B cell (primary cell): ENCODE results near the gene VEGFB. TPM values are rescaled to one million over a fixed set of nuclear protein-coding genes. Genes with fewer than 3 reads are reported as not detected.

Experiments
- ATAC-seq: fragments of 200-7000 bp; cut with Tn5 transposase; one replicate; pipeline ENCODE4 v1.10.0; 2021; ENCODE audit warnings: low read depth, mild to moderate bottlenecking, moderate number of reproducible peaks, moderate library complexity
- CTCF ChIA-PET: fragments of 350-600 bp; sonication (Branson Sonifier 250); formaldehyde crosslinking; loops from one replicate; lab custom pipeline; 2021; ENCODE audit warnings: antibody characterized with exemption, inconsistent platforms; lab: Charles Lee
- POLR2A ChIA-PET: fragments of 350-600 bp; sonication (Branson Sonifier 250); formaldehyde crosslinking; loops from one replicate; lab custom pipeline; 2021; ENCODE audit warnings: antibody characterized with exemption; lab: Charles Lee
- DNase-seq: peaks from one replicate; pipeline ENCODE4 v3.0.0; 2013
- H2AFZ ChIP-seq: 2 replicates; pipeline ENCODE4 v1.6.1; 2012; ENCODE audit warnings: mild to moderate bottlenecking, low read depth, low read length; ENCODE audit not compliant: insufficient read depth, poor library complexity, severe bottlenecking
- H3K27ac ChIP-seq, 2 donors: 1 replicate in 1 of 2; 2 replicates in 1 of 2; pipeline ENCODE4 v1.5.1; 2012 to 2013; ENCODE audit warnings: low read length in 2 of 2, mild to moderate bottlenecking in 2 of 2, moderate library complexity in 1 of 2
- H3K27me3 ChIP-seq, 4 experiments: fragments of 200-600 bp in 1 of 4; sonication (generic) in 1 of 4; replicated peaks in 1 of 4; 1 replicate in 2 of 4; 2 replicates in 2 of 4; pipeline versions ENCODE4 v1.6.1 to v1.7.0; 2013 to 2016; ENCODE audit warnings: low read length in 3 of 4, mild to moderate bottlenecking in 2 of 4, mixed read lengths in 1 of 4, moderate library complexity in 1 of 4; ENCODE audit not compliant: insufficient read depth in 4 of 4, control insufficient read depth in 3 of 4; ENCODE audit errors: control extremely low read depth in 1 of 4
- H3K36me3 ChIP-seq, 2 experiments: replicated peaks in 1 of 2; 1 replicate in 1 of 2; 2 replicates in 1 of 2; pipeline versions ENCODE4 v1.6.1 to v1.7.1; 2013; ENCODE audit warnings: low read length in 1 of 2; ENCODE audit not compliant: insufficient read depth in 2 of 2, control insufficient read depth in 1 of 2; ENCODE audit errors: control extremely low read depth in 1 of 2, extremely low read depth in 1 of 2
- H3K4me1 ChIP-seq, 2 donors: fragments of 200-600 bp in 1 of 2; sonication (generic) in 1 of 2; 1 replicate in 1 of 2; 2 replicates in 1 of 2; pipeline versions ENCODE4 v1.5.1 to v1.6.1; 2013 to 2017; ENCODE audit warnings: low read length in 2 of 2; ENCODE audit not compliant: control insufficient read depth in 2 of 2, insufficient read depth in 2 of 2
- H3K4me2 ChIP-seq: replicated peaks from 2 replicates; pipeline ENCODE3; 2012; ENCODE audit warnings: mild to moderate bottlenecking, low read depth, low read length; ENCODE audit not compliant: poor library complexity, severe bottlenecking
- H3K4me3 ChIP-seq, 5 experiments: fragments of 200-600 bp in 1 of 5; sonication (generic) in 1 of 5; 1 replicate in 3 of 5; 2 replicates in 2 of 5; pipeline versions ENCODE4 v1.5.1 to v1.7.0; 2011 to 2016; ENCODE audit warnings: low read length in 4 of 5, mild to moderate bottlenecking in 4 of 5, low read depth in 2 of 5, control low read depth in 1 of 5, moderate library complexity in 1 of 5; ENCODE audit not compliant: insufficient read depth in 1 of 5; ENCODE audit errors: control extremely low read depth in 1 of 5, extremely low read depth in 1 of 5
- H3K79me2 ChIP-seq: fragments of 200-600 bp; sonication (generic); one replicate; pipeline ENCODE4 v1.6.0; 2016; ENCODE audit warnings: low read length; ENCODE audit not compliant: control insufficient read depth, insufficient read depth
- H3K9ac ChIP-seq: fragments of 200-600 bp; sonication (generic); 2 replicates; pipeline ENCODE4 v1.6.1; 2017; ENCODE audit warnings: mild to moderate bottlenecking, low read length, moderate library complexity
- H3K9me3 ChIP-seq, 3 donors: one replicate each; pipeline versions ENCODE4 v1.6.1 to v1.7.1; 2013; ENCODE audit warnings: low read length in 2 of 3; ENCODE audit not compliant: control insufficient read depth in 2 of 3, insufficient read depth in 1 of 3; ENCODE audit errors: control extremely low read depth in 1 of 3
- H4K20me1 ChIP-seq: 2 replicates; pipeline ENCODE4 v1.6.0; 2012; ENCODE audit warnings: mild to moderate bottlenecking, low read length; ENCODE audit not compliant: insufficient read depth, control insufficient read depth, poor library complexity, severe bottlenecking
- H3K27ac Mint-ChIP-seq: one replicate; pipeline ENCODE4 v1.8.0; 2021; ENCODE audit warnings: mixed read lengths
- H3K27me3 Mint-ChIP-seq: one replicate; pipeline ENCODE4 v1.8.0; 2021; ENCODE audit warnings: mixed read lengths
- H3K4me1 Mint-ChIP-seq: one replicate; pipeline ENCODE4 v1.8.0; 2021; ENCODE audit warnings: mixed read lengths
- H3K4me3 Mint-ChIP-seq: one replicate; pipeline ENCODE4 v1.8.0; 2021; ENCODE audit warnings: mixed read lengths
- H3K9me3 Mint-ChIP-seq: one replicate; pipeline ENCODE4 v1.8.0; 2022; ENCODE audit warnings: mixed read lengths; ENCODE audit not compliant: insufficient read depth
- CTCF ChIP-seq: fragments of 200-600 bp; IDR thresholded peaks from one replicate; pipeline ENCODE4 v1.8.0; 2022; ENCODE audit warnings: antibody characterized with exemption, mild to moderate bottlenecking
- EZH2 ChIP-seq: IDR thresholded peaks from 2 replicates; pipeline ENCODE4 v1.6.1; 2012; ENCODE audit warnings: borderline replicate concordance, low read depth, mild to moderate bottlenecking, moderate library complexity, low read length; ENCODE audit not compliant: insufficient read depth, poor library complexity, severe bottlenecking
- WGBS: methylation state at CpG from one replicate; pipeline ENCODE4 v1.1.5; 2013; ENCODE audit warnings: missing lambda C conversion rate; ENCODE audit not compliant: insufficient coverage; 5-methylcytosine and 5-hydroxymethylcytosine counted together
- intact Hi-C: fragments of 100-400 bp; cut with micrococcal nuclease; formaldehyde crosslinking; loops from one replicate; pipeline ENCODE4 v1.10.0; 2022
- polyA plus RNA-seq: library from polyadenylated mRNA; depleted of rRNA; stranded (reverse); fragments of >200 nt; gene quantifications from 2 replicates; pipeline ENCODE4 v1.2.3, GENCODE V29; 2012
- total RNA-seq, 2 donors: library from RNA; stranded (reverse); fragments of 120-200 nt in 1 of 2; gene quantifications; 1 replicate in 1 of 2; 2 replicates in 1 of 2; pipeline versions ENCODE4 v1.2.3 to v1.2.4, GENCODE V29; 2013 to 2022

Gene VEGFB
- total and polyA plus RNA-seq, 2 donors (not counting 1 experiment from before 2014, with no cell fraction given), result 56.4 to 152 TPM

- H3K27me3 ChIP-seq, result no peaks in the 10 kb centered on the region
- H3K9ac ChIP-seq, result no peak overlapping the region
- peaks cover 0 to 50% of the 10 kb centered on the region in 2 experiments for H3K36me3 ChIP-seq
- H3K27me3 Mint-ChIP-seq, result no peaks in the 10 kb centered on the region
- H3K79me2 ChIP-seq, result peaks cover 19% of the 10 kb centered on the region
- H4K20me1 ChIP-seq, result peaks cover 3% of the 10 kb centered on the region
- H3K4me2 ChIP-seq, result no peak overlapping the region
- CTCF ChIA-PET, result interaction anchor here (2.4 to 10.3 kb wide), 7 partner anchors 11 to 452 kb away, joined by 6 to 243 read pairs (median 53); partner anchors contain the start of genes CATSPERZ, ESRRA, PLCB3 and PPP1R14B
- H3K4me1 ChIP-seq, result peaks cover 23 to 32% of the 10 kb centered on the region in 2 donors
- DNase-seq, result no peak
- H3K27ac ChIP-seq, result no peak overlapping the region
- no peaks in the 10 kb centered on the region for H3K9me3 ChIP-seq
- 96% methylated on average over 9 of the region's 9 CpGs for WGBS
- no peak overlapping the region for H2AFZ ChIP-seq
- TF ChIP-seq CTCF (no peak), EZH2 (no peak)
- H3K9me3 Mint-ChIP-seq, result no peaks in the 10 kb centered on the region
- POLR2A ChIA-PET, result interaction anchor here (4.7 kb wide), 1 partner anchor 101 kb away, joined by 21 read pairs; the partner anchor contains the start of gene ESRRA
- H3K4me3 ChIP-seq, result no peak overlapping the region
- no peak overlapping the region for H3K27ac Mint-ChIP-seq
- intact Hi-C loops, result loop anchor here (10.0 kb wide), 1 partner anchor 452 kb away; no protein-coding TSS in a partner anchor
- H3K4me1 Mint-ChIP-seq, result peaks cover 30% of the 10 kb centered on the region
- no peak for ATAC-seq
- no peak overlapping the region for H3K4me3 Mint-ChIP-seq
These were observed 31.4 kb upstream of the VEGFB start for GRCh38 chr11:64202992-64203391.

GRCh38 chr11:64203421-64204079, 30.8 kb upstream of the VEGFB start:
- H3K4me3 Mint-ChIP-seq, result no peak overlapping the region

More at GRCh38 chr11:64203421-64204079, 30.8 kb upstream of the VEGFB start:
- ChIA-PET POLR2A (interaction anchor here (0.7 to 4.8 kb wide), 3 partner anchors 22 to 101 kb away, joined by 6 to 78 read pairs (median 21); partner anchors contain the start of genes ESRRA, NUDT22 and TRPT1), CTCF (interaction anchor here (1.2 to 10.3 kb wide), 19 partner anchors 8 to 451 kb away, joined by 4 to 243 read pairs (median 11); partner anchors contain the start of genes CATSPERZ, DNAJC4, ESRRA and NUDT22)
- Histone ChIP-seq H3K79me2 (peaks cover 24% of the 10 kb centered on the region), H3K4me1 (peaks cover 29 to 38% of the 10 kb centered on the region in 2 donors), H3K27me3 (no peaks in the 10 kb centered on the region), H3K36me3 (peaks cover 0 to 44% of the 10 kb centered on the region in 2 experiments), H3K27ac (no peak overlapping the region), H3K4me3 (no peak overlapping the region), H3K9me3 (no peaks in the 10 kb centered on the region), H3K4me2 (no peak overlapping the region), H4K20me1 (peaks cover 9% of the 10 kb centered on the region), H2AFZ (no peak overlapping the region), H3K9ac (no peak overlapping the region)
- 97% methylated on average over 24 of the region's 27 CpGs for WGBS
- H3K27ac Mint-ChIP-seq, result no peak overlapping the region
- no peak for ATAC-seq
- TF ChIP-seq EZH2 (no peak), CTCF (no peak)
- no peaks in the 10 kb centered on the region for H3K9me3 Mint-ChIP-seq
- intact Hi-C loops, result loop anchor here (1.0 to 10.0 kb wide), 3 partner anchors 66 to 451 kb away; no protein-coding TSS in a partner anchor
- H3K4me1 Mint-ChIP-seq, result peaks cover 36% of the 10 kb centered on the region
- DNase-seq, result no peak
- H3K27me3 Mint-ChIP-seq, result no peaks in the 10 kb centered on the region
